HG03159 (cell line): ENCODE measurements around the gene RHPN2.
A peak's percentile ranks its signal among the peaks of the same experiment; 100 is the strongest.
"Not testable (repeated sequence)": the region's sequence is repeated elsewhere in the genome, so short reads cannot be mapped to it uniquely, and the experiment has no call there.

Experiments used
- ATAC-seq: cut with Tn5 transposase; IDR thresholded peaks from one replicate; pipeline ENCODE4 v1.9.1; 2021; ENCODE audit warnings: mild to moderate bottlenecking, moderate library complexity; ENCODE audit not compliant: unreplicated experiment

RHPN2 gene

GRCh38 chr19:32979807-32980206 lies 84.9 kb downstream of the RHPN2 start:
- ATAC-seq: not testable (repeated sequence)

- not testable (repeated sequence) for ATAC-seq
Observed at GRCh38 chr19:32977813-32978212, 86.9 kb downstream of the RHPN2 start.

DNA sequence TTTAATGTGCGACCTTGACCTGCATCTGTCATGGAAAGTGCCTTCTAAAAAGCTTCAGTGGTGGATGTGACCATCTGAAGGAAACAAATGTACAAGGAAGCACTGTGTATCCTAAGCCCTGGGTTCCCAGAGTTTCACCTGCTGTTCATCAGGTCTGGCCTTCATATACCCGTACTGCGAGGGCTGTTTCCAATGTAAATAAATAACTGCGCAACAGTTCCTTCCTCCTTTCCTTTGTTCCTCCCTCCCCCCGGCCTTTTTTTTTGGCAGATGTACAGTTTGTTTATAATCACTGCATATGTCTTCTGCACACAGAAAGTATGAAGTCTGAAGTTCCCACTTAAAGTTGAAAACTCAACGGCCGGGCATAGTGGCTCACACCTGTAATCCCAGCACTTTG lies 87.4 kb downstream of the RHPN2 start:
- no peak for ATAC-seq

DNA sequence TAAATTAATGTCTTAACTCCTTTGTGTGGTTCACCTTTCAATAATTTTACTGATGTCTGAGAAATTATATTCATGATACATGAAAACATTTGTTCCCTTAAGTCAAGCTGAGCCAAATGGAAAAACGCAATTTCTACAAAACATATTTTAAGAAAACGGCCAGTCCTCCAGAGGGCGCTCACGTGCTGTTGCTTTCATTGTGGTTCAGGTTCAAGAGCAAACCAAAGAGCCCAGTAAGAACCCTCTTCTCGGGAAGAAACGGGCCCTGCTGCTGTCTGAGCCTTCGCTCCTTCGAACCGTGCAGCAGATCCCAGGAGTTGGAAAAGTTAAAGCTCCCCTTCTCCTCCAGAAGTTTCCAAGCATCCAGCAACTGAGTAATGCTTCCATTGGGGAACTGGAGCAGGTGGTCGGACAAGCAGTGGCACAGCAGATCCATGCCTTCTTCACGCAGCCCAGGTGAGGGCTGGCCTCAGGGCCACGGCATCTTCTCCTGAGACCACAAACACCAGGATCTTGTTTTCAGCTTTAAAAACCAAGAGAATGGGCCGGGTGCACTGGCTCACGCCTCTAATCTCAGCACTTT lies 88.4 kb downstream of the RHPN2 start:
- no peak for ATAC-seq

GRCh38 chr19:32971715-32972540 lies 92.8 kb downstream of the RHPN2 start, which contains the start of the genes CEP89 and FAAP24:
Gene CEP89 (minus strand): TSS chr19:32971958. CDS start chr19:32971874, 84 bp downstream.
Gene FAAP24 (plus strand): TSS chr19:32972242. CDS start chr19:32973197, 955 bp downstream.
- ATAC-seq: peak; percentile 99

GRCh38 chr19:32971012-32971595 lies 93.6 kb downstream of the RHPN2 start:
- ATAC-seq: no peak

- no peak for ATAC-seq
Observed at GRCh38 chr19:32969549-32969948, 95.1 kb downstream of the RHPN2 start.

DNA sequence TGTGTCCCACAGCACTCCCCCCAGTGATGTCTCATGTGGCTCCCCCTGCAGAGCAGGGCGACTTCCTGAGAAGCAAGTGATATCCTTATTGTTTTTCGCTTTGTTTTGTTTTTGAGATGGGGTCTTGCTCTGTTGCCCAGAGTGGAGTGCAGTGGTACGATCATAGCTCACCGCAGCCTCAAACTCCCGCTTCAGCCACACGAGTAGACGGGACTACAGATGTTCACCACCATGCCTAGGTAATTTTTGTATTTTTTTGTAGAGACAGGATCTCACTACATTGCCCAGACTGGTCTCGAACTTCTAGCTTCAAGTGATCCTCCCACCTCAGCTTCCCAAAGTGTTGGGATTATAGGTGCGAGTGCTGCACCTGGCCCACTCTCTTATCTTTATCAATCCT lies 97.9 kb downstream of the RHPN2 start:
- no peak for ATAC-seq

DNA sequence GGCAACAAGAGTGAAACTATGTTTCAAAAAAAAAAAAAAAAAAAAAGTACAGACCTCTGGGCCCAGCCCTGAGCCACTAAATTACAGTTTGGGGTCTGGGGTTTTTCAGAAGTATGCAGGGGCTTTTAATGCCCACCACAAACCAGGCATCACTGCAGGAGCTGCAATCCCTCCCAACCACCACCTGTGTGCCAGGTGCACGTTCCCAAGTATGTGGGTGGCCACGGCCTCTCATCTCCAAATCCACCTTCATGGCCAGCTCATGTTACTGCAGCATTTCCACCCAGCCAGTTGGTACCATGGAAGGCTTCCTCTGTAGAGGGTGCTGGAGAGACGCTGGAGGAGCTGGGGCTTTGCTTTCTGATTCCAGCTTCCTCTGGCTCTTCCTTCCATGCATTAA lies 119.4 kb downstream of the RHPN2 start:
- ATAC-seq: no peak

DNA sequence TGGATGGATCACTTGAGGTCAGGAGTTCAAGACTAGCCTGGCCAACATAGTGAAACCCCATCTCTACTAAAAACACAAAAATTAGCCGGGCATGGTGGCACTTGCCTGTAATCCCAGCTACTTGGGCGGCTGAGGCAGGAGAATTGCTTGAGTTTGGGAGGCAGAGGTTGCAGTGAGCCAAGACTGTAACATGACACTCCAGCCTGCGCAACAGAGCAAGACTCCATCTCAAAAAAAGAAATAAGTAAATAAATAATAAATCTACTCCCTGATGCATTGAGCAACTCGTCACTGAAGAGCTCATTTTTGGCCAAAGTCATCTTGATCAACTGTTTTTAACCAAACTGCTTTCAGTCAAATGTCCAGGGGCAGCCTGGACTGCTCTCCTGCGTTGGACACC lies 123.4 kb downstream of the RHPN2 start:
- ATAC-seq: not testable (repeated sequence)

GRCh38 chr19:32936065-32936464 lies 128.6 kb downstream of the RHPN2 start:
- ATAC-seq: no peak

- no peak for ATAC-seq
Observed at GRCh38 chr19:32935629-32936028, 129.1 kb downstream of the RHPN2 start.

DNA sequence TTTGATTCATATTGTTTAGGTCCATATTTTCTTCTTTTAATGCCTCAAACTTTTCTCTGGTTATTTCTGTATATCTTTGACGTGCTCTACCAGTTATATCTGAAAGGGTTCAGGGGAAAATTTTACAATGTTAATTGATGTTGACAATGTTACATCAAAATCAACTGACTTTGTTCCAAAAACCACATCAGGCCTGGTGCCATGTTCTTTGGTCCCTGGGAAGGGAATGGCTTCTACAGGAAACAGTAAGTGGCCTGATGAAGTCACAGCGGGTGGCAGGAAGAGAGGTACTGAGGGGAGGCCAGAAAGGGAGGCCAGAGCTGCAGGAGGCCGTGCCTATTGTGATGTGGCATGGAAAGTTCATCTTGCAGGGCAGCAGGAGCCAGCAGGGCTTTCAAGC lies 131.1 kb downstream of the RHPN2 start:
- ATAC-seq: no peak

- no peak for ATAC-seq
Observed at GRCh38 chr19:32930567-32930966, 134.1 kb downstream of the RHPN2 start.

GRCh38 chr19:32928806-32929205 lies 135.9 kb downstream of the RHPN2 start:
- ATAC-seq: no peak
